ENCODE measurements around the gene ACVRL1.

The ACVRL1 gene

GRCh38 chr12:51960890-51961289, 53.6 kb downstream of the ACVRL1 start:
- no peak for TF ChIP-seq CTCF (IDR thresholded peaks at IDR 0.05; ENCODE audit: low read depth, low read length)
- TF ChIP-seq MYC (IDR thresholded peaks at IDR 0.05; ENCODE audit: low read depth, low read length): no peak
- TF ChIP-seq POLR2A (IDR thresholded peaks at IDR 0.05; ENCODE audit: extremely low read depth, insufficient read length): no peak
- TF ChIP-seq, protein P1, sequence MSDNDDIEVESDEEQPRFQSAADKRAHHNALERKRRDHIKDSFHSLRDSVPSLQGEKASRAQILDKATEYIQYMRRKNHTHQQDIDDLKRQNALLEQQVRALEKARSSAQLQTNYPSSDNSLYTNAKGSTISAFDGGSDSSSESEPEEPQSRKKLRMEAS (IDR thresholded peaks at IDR 0.05; ENCODE audit: low read depth, low read length): no peak
- no peak for DNase-seq (ENCODE audit: low read depth)

GRCh38 chr12:51961834-51962233, 54.5 kb downstream of the ACVRL1 start:
- TF ChIP-seq, protein P1 (IDR thresholded peaks at IDR 0.05; ENCODE audit: low read depth, low read length): no peak
- no peak for TF ChIP-seq CTCF (IDR thresholded peaks at IDR 0.05; ENCODE audit: low read depth, low read length)
- TF ChIP-seq MYC (IDR thresholded peaks at IDR 0.05; ENCODE audit: low read depth, low read length): no peak
- no peak for TF ChIP-seq POLR2A (IDR thresholded peaks at IDR 0.05; ENCODE audit: extremely low read depth, insufficient read length)
- no peak overlapping the region for H3K4me3 ChIP-seq (ENCODE audit: low read depth, low read length)
- no peak for DNase-seq (ENCODE audit: low read depth)

More at GRCh38 chr12:51960890-51961289, 53.6 kb downstream of the ACVRL1 start:
- H3K4me3 ChIP-seq (ENCODE audit: low read depth, low read length): no peak overlapping the region

GRCh38 chr12:51962737-51963136, 55.4 kb downstream of the ACVRL1 start:
- TF ChIP-seq, protein P1 (IDR thresholded peaks at IDR 0.05; ENCODE audit: low read depth, low read length): no peak
- TF ChIP-seq CTCF (IDR thresholded peaks at IDR 0.05; ENCODE audit: low read depth, low read length) (no peak), POLR2A (IDR thresholded peaks at IDR 0.05; ENCODE audit: extremely low read depth, insufficient read length) (no peak), MYC (IDR thresholded peaks at IDR 0.05; ENCODE audit: low read depth, low read length) (no peak)
- DNase-seq (ENCODE audit: low read depth): no peak
- no peak overlapping the region for H3K4me3 ChIP-seq (ENCODE audit: low read depth, low read length)

- no peak overlapping the region for H3K4me3 ChIP-seq (ENCODE audit: low read depth, low read length)
- TF ChIP-seq MYC (IDR thresholded peaks at IDR 0.05; ENCODE audit: low read depth, low read length): no peak
- TF ChIP-seq, protein P1 (IDR thresholded peaks at IDR 0.05; ENCODE audit: low read depth, low read length): no peak
- TF ChIP-seq CTCF (IDR thresholded peaks at IDR 0.05; ENCODE audit: low read depth, low read length): no peak
- TF ChIP-seq POLR2A (IDR thresholded peaks at IDR 0.05; ENCODE audit: extremely low read depth, insufficient read length): no peak
- DNase-seq (ENCODE audit: low read depth): no peak
These were observed 56.2 kb downstream of the ACVRL1 start for GRCh38 chr12:51963477-51963876.

- no peak overlapping the region for H3K4me3 ChIP-seq (ENCODE audit: low read depth, low read length)
- TF ChIP-seq POLR2A (IDR thresholded peaks at IDR 0.05; ENCODE audit: extremely low read depth, insufficient read length) (no peak), CTCF (IDR thresholded peaks at IDR 0.05; ENCODE audit: low read depth, low read length) (no peak), MYC (IDR thresholded peaks at IDR 0.05; ENCODE audit: low read depth, low read length) (no peak)
- TF ChIP-seq, protein P1 (IDR thresholded peaks at IDR 0.05; ENCODE audit: low read depth, low read length): no peak
- DNase-seq (ENCODE audit: low read depth): no peak
These were observed 62.3 kb downstream of the ACVRL1 start for GRCh38 chr12:51969643-51970042.
